NCI-H1105 (cell line): ENCODE results near the gene ROBO1.
"Not testable (repeated sequence)": the region's sequence is repeated elsewhere in the genome, so short reads cannot be mapped to it uniquely, and the experiment has no call there.

Experiments
- DNase-seq: peaks from one replicate; lab custom pipeline; 2025; lab: John Stamatoyannopoulos, UW

ROBO1 gene

DNA sequence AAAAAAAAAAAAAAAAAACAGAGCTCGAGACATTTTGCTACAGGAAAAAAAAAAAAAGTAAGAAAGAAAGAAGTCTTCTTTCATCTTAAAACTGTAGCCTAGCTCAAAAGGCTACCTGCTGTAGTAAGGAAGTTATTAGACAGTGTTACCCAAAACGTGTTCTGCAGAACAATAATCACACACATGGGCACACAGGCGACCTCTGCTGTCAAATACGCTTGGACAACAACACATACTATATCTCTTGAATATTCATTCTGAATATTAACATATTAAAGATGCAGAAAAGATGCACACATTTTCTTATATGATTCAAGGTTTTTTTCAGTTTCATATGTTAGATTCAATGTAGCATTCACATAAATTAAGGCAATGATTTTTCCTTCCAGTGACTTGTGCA, 215.8 kb downstream of the ROBO1 start:
- no peak for DNase-seq

DNA sequence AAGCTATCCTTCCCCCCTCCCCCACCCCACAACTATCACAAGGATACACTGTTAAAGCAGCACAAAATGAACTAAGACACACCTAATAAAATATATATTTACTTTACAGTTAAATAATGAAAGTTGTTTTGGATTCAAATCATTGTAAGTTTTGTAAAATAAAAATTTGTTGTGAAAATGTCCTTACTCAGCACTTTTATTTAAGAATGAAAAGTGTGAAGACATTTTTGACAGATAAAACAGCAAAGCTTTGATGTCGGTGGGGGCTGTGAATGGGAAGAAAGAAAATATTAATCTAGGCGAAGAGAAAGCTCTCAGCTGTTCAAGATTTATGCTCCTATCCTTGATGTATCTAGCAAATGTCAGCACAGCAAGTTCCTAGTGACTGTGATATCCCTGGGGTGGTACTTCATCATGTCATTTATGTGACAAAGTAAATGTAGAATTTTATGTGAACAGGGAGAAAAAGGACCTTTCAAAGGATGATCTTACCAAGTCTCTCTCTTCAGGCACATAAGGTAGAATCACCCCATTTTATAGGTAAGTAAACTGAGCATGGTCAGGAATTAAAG, 216.4 kb downstream of the ROBO1 start:
- no peak for DNase-seq

DNA sequence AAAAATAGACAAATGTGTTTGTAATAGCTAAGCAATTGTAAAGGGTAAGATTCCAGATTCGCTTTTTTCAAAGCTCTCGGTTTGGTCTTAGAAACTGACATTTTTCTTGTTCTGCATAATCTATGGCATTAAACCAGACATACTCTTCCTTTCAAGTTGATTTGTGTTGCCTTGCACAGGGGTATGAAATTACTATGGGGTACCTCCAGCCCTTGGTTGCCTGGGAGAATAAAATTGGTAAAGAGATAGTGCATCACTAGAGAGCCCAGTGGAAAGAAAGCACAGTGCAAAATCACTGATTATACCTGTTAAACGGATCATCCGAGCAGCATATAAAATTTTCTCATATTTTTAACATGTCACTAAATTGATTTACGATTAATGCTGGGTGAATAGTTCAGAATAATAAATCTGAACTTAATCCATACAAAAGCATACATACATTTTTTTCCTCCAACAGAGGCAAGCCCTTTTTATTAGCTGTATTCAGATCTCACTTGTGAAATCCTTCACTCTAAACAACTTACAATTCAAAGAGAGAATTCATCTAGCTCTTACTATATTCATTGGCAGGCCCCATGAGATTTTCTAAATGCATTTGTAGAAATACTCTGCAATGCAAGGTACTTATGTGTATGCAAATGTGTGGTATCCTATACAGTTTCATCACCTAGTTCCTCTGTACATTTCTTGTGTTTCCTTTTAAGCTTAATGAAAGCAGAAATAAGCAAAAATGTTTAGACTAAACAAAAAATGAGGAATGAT, 224.4 kb downstream of the ROBO1 start:
- DNase-seq: no peak

DNA sequence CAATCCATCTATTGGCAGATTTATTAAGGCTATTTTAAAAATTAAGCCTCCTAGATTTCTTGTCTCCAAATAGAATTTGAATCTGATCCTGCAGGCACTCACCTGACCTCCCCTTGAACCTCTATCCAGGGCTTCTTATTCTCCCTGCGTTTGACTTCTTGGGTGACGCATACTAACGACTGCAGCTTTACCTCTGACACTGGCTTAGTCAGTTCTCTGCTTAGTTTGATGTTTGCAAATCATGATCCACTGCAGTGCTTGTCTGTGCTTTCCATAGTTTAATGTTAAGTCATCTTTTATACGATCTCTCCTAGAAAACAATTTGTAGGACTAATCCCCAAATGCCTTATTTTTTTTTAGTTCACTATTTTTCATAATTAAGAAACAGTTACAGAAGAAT, 233.1 kb downstream of the ROBO1 start:
- no peak for DNase-seq

DNA sequence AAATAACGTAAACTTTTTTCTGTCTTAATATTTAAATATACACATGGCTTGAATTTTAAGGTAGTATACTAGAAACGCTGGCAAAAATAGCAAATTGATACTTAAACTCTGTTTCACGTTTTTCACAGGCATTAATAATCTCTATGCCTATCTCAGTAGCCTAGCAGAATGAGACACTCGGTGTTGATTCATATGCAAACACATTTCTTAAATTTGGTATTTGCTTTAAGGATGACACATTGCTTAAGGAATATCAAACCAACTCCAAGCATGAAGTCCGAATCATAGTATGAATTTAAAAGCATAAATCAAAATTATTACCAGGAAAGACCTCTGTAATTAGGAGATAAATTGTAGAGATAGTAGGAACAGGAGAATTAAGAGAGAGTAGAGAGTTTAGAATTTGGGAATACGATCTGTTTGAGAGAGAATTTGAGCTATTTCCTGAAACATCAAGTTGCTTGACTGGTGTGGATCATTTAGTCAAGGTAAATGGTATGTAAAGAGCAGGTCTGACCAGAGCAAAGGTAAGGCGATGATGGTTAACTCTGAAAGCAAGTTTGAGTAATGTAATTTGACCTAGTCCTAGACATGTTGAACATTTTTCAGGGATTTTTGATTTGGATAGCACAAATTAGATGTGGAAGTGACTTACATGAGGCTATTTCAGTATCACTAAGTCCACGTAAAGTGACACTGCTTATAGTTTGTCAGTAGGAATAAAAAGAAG, 236.1 kb downstream of the ROBO1 start:
- no peak for DNase-seq

DNA sequence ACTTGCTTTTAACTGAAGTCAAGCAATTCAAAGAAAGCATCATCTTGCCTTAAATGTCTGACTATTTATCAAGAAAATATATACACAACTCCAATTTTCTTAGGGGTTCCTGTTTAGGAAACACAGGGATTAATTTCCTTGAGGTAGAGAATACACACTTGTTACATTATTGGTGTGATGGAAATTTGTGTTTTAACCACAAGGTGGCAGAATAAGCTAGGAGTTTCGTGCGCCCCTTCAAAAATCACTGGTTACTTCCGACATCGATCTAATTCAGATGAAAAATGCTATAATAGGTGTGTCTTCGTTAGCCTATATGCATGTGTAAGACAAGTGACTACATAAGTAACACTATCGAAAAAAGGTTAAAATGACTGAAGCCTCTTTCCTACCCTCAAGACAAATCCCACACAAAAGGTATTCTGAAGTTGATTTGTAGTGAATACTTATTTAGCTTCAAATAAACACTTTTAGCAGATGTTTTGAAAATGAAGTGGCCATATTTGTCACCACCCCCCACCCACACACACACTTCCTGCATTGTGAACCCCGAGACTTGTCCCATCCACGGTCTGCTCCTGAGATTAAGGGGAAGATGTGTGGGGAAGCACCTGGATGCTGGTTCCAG, 246.5 kb downstream of the ROBO1 start:
- peak; percentile 31 for DNase-seq

DNA sequence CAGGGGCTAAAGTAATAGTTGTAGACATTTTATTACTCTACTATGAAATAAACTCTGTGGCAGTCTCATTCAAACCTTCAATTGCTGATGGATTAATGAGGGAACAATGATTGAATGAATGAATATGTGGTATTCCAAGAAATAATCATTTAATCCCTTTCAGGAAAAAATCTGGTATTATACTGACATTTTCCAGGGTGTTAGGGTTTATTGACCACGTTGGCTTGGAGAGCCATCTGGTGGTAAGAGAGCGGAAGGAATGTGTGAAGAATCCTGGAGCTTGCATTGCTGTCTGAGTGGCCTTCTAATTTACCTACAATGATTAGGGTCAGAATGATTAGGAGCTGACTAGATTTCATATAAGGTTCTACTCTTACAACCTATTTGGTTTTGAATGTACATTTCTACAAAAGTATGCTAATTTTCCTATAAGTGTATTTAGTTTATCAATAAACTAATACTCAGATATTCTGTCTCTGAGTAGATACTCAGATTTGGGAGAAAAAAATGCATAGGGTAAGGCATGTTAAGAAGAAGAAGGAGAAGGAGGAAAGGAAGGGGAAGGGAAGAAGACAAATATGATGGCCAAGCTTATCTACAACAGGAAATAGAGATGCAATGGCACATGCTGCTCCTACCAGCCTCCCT, 249.9 kb downstream of the ROBO1 start:
- DNase-seq: no peak

DNA sequence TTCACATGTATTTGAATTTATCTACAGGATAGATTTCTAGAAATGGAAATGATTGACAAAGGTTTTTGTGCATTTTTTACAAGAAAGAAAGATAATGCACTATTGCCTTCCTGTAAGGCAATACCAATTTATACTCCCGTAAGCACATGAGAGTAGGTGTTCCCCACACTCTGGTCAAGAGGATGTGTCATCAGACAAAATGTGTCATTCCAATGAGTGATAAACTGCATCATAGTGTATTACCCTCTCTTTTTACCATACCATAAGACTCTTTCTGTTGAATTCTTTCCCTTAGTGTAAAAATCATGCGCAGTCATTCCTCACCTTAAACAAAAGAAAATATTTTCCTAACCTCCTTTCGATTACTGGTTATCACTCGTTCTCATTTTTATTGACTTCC, 251.0 kb downstream of the ROBO1 start:
- DNase-seq: no peak

DNA sequence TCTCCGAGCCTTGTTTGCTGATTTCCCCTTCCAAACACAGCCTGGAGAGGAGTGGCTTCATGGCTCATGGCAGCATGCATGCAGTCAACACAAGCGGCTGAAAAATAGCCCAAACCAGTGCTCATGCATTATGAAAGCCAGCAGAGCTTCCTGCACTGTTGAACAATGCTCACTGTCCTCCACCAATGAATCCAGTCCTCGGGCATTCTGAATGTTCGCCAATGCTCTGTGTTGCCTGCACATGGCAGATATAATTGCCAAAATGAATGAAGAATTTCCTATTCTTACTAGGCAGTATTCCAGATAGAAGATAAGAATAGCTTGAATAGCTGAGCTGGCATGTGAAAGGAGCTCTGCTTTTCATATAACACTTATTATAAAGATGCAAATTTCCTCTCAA, 252.7 kb downstream of the ROBO1 start:
- no peak for DNase-seq

DNA sequence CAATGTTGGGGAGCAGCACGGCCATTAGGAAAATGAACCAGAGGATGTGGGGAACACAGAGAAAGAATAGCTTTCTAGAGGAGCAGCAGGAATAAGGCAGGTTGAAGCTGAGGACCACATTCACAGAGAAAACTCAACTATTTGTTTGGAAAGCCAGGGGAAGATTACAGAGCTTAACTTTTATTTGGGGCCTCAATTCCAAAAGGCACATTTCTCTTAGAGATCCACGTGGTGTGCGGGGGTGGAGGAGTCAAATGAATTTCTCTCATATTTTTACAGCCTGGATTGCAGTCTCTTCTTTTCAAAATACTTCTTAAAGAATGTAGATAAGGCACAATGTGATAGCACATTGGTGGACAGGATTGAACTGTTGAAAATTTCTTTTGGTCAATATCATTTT, 253.7 kb downstream of the ROBO1 start:
- no peak for DNase-seq

DNA sequence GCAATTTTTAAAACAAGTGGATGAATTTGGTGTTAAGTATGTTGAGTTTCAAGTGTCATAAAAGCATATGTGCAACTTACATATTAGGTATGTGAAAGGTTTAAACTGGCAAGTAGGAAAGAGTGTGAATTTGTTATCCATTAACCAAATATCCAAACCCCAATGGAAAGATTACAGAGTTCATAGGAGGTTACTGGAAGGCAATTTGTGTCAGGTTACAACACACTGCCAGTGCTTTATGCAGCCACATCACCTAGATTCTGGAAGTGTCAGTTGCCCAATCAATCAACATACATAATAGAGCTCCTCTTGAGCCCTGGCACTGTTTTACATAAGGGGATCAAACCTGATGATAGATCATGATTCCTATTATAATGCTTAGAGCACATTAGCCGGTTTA, 261.0 kb downstream of the ROBO1 start:
- DNase-seq: no peak

DNA sequence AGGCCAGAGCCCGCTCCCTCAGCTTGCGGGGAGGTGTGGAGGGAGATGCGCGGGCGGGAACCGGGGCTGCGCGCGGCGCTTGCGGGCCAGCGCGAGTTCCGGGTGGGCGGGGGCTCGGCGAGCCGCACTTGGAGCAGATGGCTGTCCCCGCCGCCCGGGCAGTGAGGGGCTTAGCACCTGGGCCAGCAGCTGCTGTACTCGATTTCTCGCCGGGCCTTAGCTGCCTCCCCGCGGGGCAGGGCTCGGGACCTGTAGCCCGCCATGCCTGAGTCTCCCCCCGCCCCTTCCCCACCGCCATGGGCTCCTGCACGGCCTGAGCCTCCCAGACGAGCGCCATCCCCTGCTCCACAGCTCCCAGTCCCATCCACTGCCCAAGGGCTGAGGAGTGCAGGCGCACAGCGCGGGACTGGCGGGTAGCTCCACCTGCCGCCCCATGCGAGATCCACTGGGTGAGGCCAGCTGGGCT, 265.5 kb downstream of the ROBO1 start:
- not testable (repeated sequence) for DNase-seq

DNA sequence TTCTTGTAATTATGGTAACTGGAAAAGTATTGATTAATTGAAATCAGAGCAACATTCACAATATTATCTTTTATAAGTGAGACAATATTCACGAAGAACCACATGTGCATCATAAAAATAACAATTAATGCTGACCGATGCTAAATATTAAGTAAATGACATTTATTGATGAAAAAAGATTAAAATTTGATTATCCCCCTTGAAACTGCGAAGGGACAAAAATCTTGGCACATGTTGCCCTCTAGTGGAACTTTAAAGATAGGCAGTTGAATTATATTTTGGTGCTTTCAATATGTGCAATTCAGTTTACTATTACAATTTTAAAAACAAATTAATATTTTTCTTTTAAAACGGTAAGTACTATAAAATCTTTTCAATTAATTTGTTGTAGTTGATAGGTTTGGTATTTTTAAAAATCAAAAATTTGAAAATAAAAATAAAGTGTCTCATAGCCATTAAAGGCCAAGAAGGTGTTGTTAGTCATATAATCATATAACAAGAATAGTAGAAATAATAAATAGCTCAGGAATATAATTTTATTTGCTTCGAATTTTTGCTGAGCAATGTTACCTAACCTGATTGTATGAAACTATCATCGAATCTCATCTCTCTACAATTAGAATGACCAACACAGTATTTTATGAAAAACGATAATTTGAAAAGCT, 270.2 kb downstream of the ROBO1 start:
- no peak for DNase-seq

DNA sequence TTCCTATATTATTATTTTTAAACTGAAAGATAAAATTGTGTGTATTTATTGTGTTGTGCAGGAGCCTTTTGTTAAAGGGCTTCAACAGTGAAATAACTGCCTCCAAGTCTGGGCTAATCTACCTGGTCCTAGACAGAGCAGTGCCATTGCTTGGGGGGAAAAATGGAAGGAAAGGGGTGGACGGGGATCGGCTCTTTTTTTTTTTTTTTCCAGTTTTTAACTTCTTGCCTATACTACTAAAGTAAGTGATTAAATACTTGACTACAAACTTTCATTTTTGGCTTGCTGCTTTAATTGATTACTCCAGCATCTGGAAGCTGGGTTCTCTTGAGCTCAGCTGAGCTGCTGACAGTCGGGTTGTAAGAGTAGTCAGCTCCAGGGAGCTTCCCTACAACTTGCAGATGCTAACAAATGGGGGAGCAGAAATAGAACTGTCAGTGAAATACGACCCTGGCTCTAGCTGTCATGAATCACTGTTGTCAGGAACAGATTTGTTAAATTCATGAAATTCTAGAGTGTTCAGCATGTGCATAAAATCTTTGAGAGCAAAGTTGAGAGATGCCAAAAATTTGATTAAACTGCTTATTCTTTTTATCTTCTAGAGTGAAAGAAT, 276.7 kb downstream of the ROBO1 start:
- DNase-seq: no peak

DNA sequence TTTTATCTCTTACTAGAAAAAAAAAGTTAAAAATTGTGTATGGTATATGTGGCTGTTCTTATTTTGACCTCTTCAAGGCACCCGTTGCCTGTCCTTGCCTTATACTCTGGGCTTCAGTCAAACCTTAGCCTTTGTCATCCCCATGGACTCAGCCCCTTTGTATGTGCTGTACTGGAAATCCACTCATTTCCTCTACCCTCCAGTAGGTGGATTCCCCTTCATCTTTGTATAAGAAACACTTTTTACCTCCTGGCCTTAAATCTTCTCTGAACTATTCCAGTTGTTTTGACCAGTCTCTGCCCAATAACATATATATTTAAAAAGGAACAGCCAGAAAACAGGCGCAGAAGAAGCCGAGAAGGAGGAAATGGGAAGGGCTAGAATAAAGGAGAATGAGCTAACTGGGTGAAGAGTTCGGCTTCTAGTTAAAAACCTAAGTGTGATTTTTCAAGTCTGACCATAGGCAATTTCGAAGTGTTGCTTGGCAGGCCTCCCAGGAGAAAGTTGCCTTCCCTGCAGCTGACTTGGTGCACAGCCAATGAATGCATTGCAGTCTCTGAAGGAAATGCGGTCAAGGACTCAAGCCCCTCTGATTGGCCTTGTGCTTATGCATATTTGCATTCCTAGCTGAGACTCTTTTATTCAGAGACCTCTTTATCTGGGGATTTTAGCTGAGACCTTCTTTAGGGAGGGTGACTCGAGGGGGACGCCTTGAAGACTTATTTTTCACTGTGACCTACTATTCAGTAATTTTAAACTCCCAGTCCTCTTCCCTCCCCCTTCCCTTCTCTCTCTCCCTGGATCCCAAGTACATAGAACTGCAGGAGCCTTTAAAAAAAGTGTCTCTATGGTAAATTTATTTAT, 277.4 kb downstream of the ROBO1 start:
- DNase-seq: no peak

DNA sequence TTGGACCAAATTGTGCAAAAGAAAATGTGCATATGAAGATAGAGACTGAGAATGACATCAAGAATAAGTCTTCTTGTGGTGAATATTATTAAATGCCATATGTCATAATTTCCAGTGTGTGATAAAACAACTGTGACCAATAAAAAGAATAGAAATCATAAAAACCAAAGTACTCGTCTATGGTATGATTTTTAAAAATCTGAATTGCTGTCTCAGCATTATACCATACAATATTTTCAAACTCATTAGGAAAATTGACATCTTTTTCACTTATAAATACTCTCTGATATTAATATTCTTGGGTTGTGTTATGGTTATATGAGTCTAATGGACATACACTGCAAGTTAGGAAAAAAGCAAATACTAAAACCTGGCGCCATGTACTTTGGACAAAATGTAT, 279.4 kb downstream of the ROBO1 start:
- no peak for DNase-seq

DNA sequence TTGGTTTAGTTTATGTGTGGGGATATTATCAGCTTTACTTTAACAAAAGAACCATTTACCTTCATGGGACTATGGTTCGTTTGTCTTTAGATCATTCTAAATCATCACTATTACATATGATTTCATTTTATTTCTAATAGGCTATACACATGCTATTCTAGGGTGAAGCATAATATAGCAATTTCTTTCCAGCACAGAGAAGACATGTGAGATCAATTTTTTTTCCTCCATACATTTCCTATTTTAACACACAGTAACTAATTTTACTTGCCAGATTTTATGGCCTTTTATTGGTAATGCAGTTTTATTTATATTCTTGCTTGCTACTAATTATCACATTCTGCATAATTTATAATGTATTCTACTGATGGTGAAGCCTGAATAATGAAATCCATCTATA, 287.1 kb downstream of the ROBO1 start:
- DNase-seq: no peak

DNA sequence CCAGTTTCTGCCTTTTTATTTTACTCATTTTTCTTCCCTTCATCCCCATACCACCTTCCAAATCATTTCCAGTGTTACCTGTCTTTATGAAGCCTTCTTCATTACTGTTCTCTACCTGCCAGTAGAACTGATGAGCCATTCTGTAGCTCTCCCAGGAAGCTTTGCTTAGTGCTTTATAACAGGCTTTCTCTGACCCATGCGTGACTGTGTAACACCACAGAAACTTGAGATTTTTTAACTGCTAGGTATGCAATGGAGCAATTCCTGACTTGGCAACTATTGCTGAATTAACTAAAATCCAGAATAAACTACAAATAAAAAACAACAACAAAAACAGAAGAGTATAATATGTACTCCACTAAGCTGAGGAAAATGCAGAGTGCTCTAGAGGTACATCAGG, 289.2 kb downstream of the ROBO1 start:
- no peak for DNase-seq

DNA sequence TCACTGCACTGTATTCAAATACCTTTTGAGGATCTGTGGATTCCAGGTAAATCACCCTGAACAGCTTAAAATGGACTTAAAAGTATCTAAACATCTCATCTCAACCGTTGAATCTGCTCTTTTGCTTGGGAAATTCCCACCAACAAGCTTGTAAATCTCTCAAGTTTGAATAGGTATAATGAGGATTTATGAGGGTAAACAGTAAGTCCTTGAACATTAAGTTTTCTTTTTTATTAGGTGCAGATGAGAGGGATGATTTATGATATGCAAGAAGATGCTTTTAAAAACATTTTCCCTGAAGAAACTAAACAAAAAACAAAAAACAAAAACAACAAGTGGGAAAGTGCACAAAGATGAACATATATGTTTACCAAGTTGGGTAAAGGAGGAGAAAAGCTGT, 290.6 kb downstream of the ROBO1 start:
- DNase-seq: peak; percentile 43

DNA sequence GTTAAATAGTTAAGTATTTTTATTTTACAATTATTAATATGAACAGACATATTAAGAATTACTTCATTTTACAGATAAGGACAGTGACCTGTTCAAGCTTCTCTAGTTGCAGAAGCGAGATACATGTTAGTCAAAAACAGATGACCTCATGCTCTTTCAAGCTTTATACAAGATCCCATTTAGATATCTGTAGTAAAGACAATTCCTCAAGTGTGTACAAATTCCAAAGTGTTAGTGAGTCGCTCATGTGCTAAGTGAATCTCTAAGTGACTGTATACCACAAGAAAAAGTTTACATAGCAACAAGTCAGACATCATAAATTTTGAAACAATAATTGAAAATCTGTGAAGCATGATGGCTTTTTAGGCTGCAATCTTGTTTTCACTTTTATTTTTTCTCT, 293.8 kb downstream of the ROBO1 start:
- DNase-seq: no peak
